Measurements from ENCODE around the gene ATXN7L3.

The ATXN7L3 gene

DNA sequence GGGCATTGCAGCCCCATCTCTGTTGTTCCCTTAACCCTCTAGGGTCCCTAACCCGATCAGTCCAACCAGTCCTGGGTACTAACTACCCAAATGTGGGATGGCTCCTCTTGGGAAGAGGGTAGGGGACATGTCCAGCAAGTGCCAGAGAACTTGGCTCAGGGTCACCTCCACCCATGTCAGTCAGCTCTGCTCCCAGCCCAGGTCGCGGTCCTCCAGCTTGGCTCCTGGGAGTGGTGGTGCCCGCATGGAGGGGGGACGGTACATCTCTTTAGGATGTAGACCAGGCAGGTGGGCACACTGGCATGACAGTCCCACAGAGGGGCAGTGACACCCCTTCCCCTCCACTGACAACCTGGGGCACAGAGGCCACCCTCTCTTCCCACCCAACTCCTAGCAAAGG lies 6.9 kb downstream of the ATXN7L3 start:
- no peak overlapping the region for H3K4me3 ChIP-seq (ENCODE audit: low read depth, low read length)
- no peak for DNase-seq (ENCODE audit: low read depth, low spot score)
- in situ Hi-C loops (cut with HindIII; ENCODE audit: low sequenced_read_pairs): no loop called here
- no peak for TF ChIP-seq CTCF (IDR thresholded peaks at IDR 0.05; ENCODE audit: low read depth, low read length)

- H3K4me3 ChIP-seq (ENCODE audit: low read depth, low read length): no peak overlapping the region
- no peak for DNase-seq (ENCODE audit: low read depth, low spot score)
- no peak for TF ChIP-seq CTCF (IDR thresholded peaks at IDR 0.05; ENCODE audit: low read depth, low read length)
- in situ Hi-C loops (cut with HindIII; ENCODE audit: low sequenced_read_pairs): no loop called here
These were observed 7.7 kb downstream of the ATXN7L3 start for GRCh38 chr17:44191941-44192496.

DNA sequence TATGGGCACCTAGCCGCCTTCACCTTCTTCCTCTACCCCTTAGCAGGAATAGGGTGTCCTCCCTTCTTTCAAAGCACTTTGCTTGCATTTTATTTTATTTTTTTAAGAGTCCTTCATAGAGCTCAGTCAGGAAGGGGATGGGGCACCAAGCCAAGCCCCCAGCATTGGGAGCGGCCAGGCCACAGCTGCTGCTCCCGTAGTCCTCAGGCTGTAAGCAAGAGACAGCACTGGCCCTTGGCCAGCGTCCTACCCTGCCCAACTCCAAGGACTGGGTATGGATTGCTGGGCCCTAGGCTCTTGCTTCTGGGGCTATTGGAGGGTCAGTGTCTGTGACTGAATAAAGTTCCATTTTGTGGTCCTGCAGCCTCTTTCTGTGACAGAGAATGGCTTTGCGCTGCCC lies 8.3 kb downstream of the ATXN7L3 start:
- DNase-seq (ENCODE audit: low read depth, low spot score): no peak
- TF ChIP-seq CTCF (IDR thresholded peaks at IDR 0.05; ENCODE audit: low read depth, low read length): no peak
- in situ Hi-C loops (cut with HindIII; ENCODE audit: low sequenced_read_pairs): no loop called here
- H3K4me3 ChIP-seq (ENCODE audit: low read depth, low read length): no peak overlapping the region

GRCh38 chr17:44190481-44190880 lies 9.2 kb downstream of the ATXN7L3 start:
- in situ Hi-C loops (cut with HindIII; ENCODE audit: low sequenced_read_pairs): no loop called here
- H3K4me3 ChIP-seq (ENCODE audit: low read depth, low read length): no peak overlapping the region
- TF ChIP-seq CTCF (IDR thresholded peaks at IDR 0.05; ENCODE audit: low read depth, low read length): no peak
- DNase-seq (ENCODE audit: low read depth, low spot score): no peak

- in situ Hi-C loops (cut with HindIII; ENCODE audit: low sequenced_read_pairs): no loop called here
- DNase-seq (ENCODE audit: low read depth, low spot score): no peak
- TF ChIP-seq CTCF (IDR thresholded peaks at IDR 0.05; ENCODE audit: low read depth, low read length): no peak
- no peak overlapping the region for H3K4me3 ChIP-seq (ENCODE audit: low read depth, low read length)
These were observed 10.9 kb downstream of the ATXN7L3 start for GRCh38 chr17:44188576-44189403.

GRCh38 chr17:44187131-44187899 lies 12.4 kb downstream of the ATXN7L3 start:
- in situ Hi-C loops (cut with HindIII; ENCODE audit: low sequenced_read_pairs): no loop called here
- H3K4me3 ChIP-seq (ENCODE audit: low read depth, low read length): peak overlapping the region; percentile 99
- TF ChIP-seq CTCF (IDR thresholded peaks at IDR 0.05; ENCODE audit: low read depth, low read length): no peak
- DNase-seq (ENCODE audit: low read depth, low spot score): peak; percentile 26
